ENCODE measurements around the gene TUBG1. TPM values are rescaled to one million over a fixed set of nuclear protein-coding genes. Genes with fewer than 3 reads are reported as not detected.
"Not testable (repeated sequence)": the region's sequence is repeated elsewhere in the genome, so short reads cannot be mapped to it uniquely, and the experiment has no call there.

The TUBG1 gene
- total RNA-seq, 4 donors from 2014 or later, result 54.7 to 125 (median 91.7) TPM

GRCh38 chr17:42653179-42654124, 44.0 kb downstream of the TUBG1 start:
- DNase-seq (peak in 1 of 2 donors; percentile 61), ATAC-seq (peak; percentile 83 to 85)
- no peaks in the 10 kb centered on the region for H3K9me3 ChIP-seq
- TF ChIP-seq POLR2A (IDR thresholded peaks at IDR 0.05) (peak in 1 of 2 donors; percentile 8), CTCF (IDR thresholded peaks at IDR 0.05 in 4 of 5, conservative IDR thresholded peaks at IDR 0.05 in 1 of 5) (no peak)
- H3K27me3 ChIP-seq, result no peaks in the 10 kb centered on the region
- in situ Hi-C loops (cut with MboI; ENCODE audit: low sequenced_read_pairs in 4 of 4), result no loop called here
- no peaks in the 10 kb centered on the region for H3K36me3 ChIP-seq
- H3K4me3 ChIP-seq, result peak overlapping the region; percentile 36 to 50 (median 48)
- intact Hi-C loops (cut with DNase I; ENCODE audit: low total_unique reads), result no loop called here
- H3K27ac ChIP-seq, result peak overlapping the region; percentile 22 to 78 (median 64)
- H3K4me1 ChIP-seq, result peaks cover 5 to 8% of the 10 kb centered on the region in 2 donors

- Histone ChIP-seq H3K27ac (no peak overlapping the region), H3K4me3 (no peak overlapping the region), H3K36me3 (no peaks in the 10 kb centered on the region), H3K9me3 (no peaks in the 10 kb centered on the region), H3K27me3 (no peaks in the 10 kb centered on the region), H3K4me1 (peaks cover 13% of the 10 kb centered on the region in 2 donors)
- ATAC-seq (no peak), DNase-seq (no peak)
- in situ Hi-C loops (cut with MboI; ENCODE audit: low sequenced_read_pairs in 4 of 4), result no loop called here
- no peak for TF ChIP-seq CTCF (IDR thresholded peaks at IDR 0.05 in 4 of 5, conservative IDR thresholded peaks at IDR 0.05 in 1 of 5)
- TF ChIP-seq POLR2A (IDR thresholded peaks at IDR 0.05), result no peak
- intact Hi-C loops (cut with DNase I; ENCODE audit: low total_unique reads), result no loop called here
These were observed 46.0 kb downstream of the TUBG1 start for GRCh38 chr17:42655528-42655927.

- in situ Hi-C loops (cut with MboI; ENCODE audit: low sequenced_read_pairs in 4 of 4), result no loop called here
- Histone ChIP-seq H3K4me1 (peaks cover 13 to 17% of the 10 kb centered on the region in 2 donors), H3K9me3 (no peaks in the 10 kb centered on the region), H3K27me3 (no peaks in the 10 kb centered on the region), H3K4me3 (no peak overlapping the region), H3K27ac (no peak overlapping the region), H3K36me3 (no peaks in the 10 kb centered on the region)
- ATAC-seq (no peak), DNase-seq (no peak)
- intact Hi-C loops (cut with DNase I; ENCODE audit: low total_unique reads), result no loop called here
- TF ChIP-seq CTCF (IDR thresholded peaks at IDR 0.05 in 4 of 5, conservative IDR thresholded peaks at IDR 0.05 in 1 of 5) (no peak), POLR2A (IDR thresholded peaks at IDR 0.05) (no peak)
These were observed 48.5 kb downstream of the TUBG1 start for GRCh38 chr17:42657824-42658588.

GRCh38 chr17:42659079-42659931, 49.8 kb downstream of the TUBG1 start, which contains the start of gene TUBG2:
TSS of gene TUBG2 (plus strand) at chr17:42659284. CDS start at chr17:42659504, 220 bp downstream.
- H3K36me3 ChIP-seq, result no peaks in the 10 kb centered on the region
- DNase-seq, result peak; percentile 52 to 79
- in situ Hi-C loops (cut with MboI; ENCODE audit: low sequenced_read_pairs in 4 of 4), result no loop called here
- peaks cover 7 to 12% of the 10 kb centered on the region in 2 donors for H3K4me1 ChIP-seq
- ATAC-seq, result peak; percentile 63 to 83
- no peaks in the 10 kb centered on the region for H3K9me3 ChIP-seq
- intact Hi-C loops (cut with DNase I; ENCODE audit: low total_unique reads), result no loop called here
- H3K27me3 ChIP-seq, result no peaks in the 10 kb centered on the region
- H3K27ac ChIP-seq, result peak within 1 kb of the TSS; percentile 62 to 72 (median 67)
- TF ChIP-seq CTCF (IDR thresholded peaks at IDR 0.05 in 4 of 5, conservative IDR thresholded peaks at IDR 0.05 in 1 of 5) (no peak), POLR2A (IDR thresholded peaks at IDR 0.05) (peak; percentile 37 to 38)
- H3K4me3 ChIP-seq, result peak within 1 kb of the TSS; percentile 58 to 76 (median 72)

GRCh38 chr17:42659932-42660274, 50.4 kb downstream of the TUBG1 start:
- H3K9me3 ChIP-seq, H3K36me3 ChIP-seq, DNase-seq, ATAC-seq, H3K27me3 ChIP-seq: not testable (repeated sequence)
- intact Hi-C loops (cut with DNase I; ENCODE audit: low total_unique reads) (loop anchor here (2.0 kb wide), 1 partner anchor 19 kb away; no protein-coding TSS in a partner anchor), in situ Hi-C loops (cut with MboI; ENCODE audit: low sequenced_read_pairs in 4 of 4) (loop anchor here in 1 of 4 donors (10.0 kb wide), 1 partner anchor 45 kb away; no protein-coding TSS in a partner anchor)
- peak overlapping the region in 2 of 4 donors; percentile 62 to 72 for H3K27ac ChIP-seq
- peaks cover 6 to 12% of the 10 kb centered on the region in 2 donors for H3K4me1 ChIP-seq
- H3K4me3 ChIP-seq, result peak overlapping the region; percentile 58 to 76 (median 72)
